Endothelial cell (in vitro differentiated cells): ENCODE measurements around the gene CYTH1. TPM values are rescaled to one million over a fixed set of nuclear protein-coding genes. Genes with fewer than 3 reads are reported as not detected.

ENCODE experiments used
- DNase-seq: peaks from one replicate; pipeline ENCODE4 v3.0.0; 2021; ENCODE audit warnings: low spot score
- H3K27ac Mint-ChIP-seq: one replicate; pipeline ENCODE4 v1.8.0; 2021; ENCODE audit warnings: mixed read lengths, inconsistent platforms; ENCODE audit not compliant: unreplicated experiment
- H3K27me3 Mint-ChIP-seq: one replicate; pipeline ENCODE4 v1.8.0; 2021; ENCODE audit warnings: mild to moderate bottlenecking, moderate library complexity, mixed read lengths, inconsistent platforms; ENCODE audit not compliant: unreplicated experiment
- H3K36me3 Mint-ChIP-seq: one replicate; pipeline ENCODE4 v1.8.0; 2021; ENCODE audit warnings: mild to moderate bottlenecking, low read depth, mixed read lengths, inconsistent platforms; ENCODE audit not compliant: unreplicated experiment
- H3K4me1 Mint-ChIP-seq: one replicate; pipeline ENCODE4 v1.8.0; 2021; ENCODE audit warnings: mild to moderate bottlenecking, mixed read lengths, inconsistent platforms; ENCODE audit not compliant: unreplicated experiment
- H3K4me3 Mint-ChIP-seq: one replicate; pipeline ENCODE4 v1.8.0; 2021; ENCODE audit warnings: mild to moderate bottlenecking, mixed read lengths, inconsistent platforms; ENCODE audit not compliant: unreplicated experiment
- H3K9me3 Mint-ChIP-seq: one replicate; pipeline ENCODE4 v1.8.0; 2021; ENCODE audit warnings: mixed read lengths, inconsistent platforms; ENCODE audit not compliant: unreplicated experiment
- total RNA-seq: library from RNA; stranded (reverse); fragmentation: NEBNext Ultra II Directional; extraction: Animal tissue kit (Norgen Biotek cat#: 25700); gene quantifications from one replicate; pipeline ENCODE4 v1.2.1, GENCODE V29; 2021; ENCODE audit not compliant: unreplicated experiment
- TF ChIP-seq, protein P1 (sequence below): fragments of 200-600 bp; sonication (generic); IDR thresholded peaks from one replicate; pipeline ENCODE4 v1.5.0; 2021; ENCODE audit warnings: antibody characterized with exemption; ENCODE audit not compliant: unreplicated experiment

Gene CYTH1
- total RNA-seq, 1 donor from 2014 or later, result 73.3 TPM

DNA sequence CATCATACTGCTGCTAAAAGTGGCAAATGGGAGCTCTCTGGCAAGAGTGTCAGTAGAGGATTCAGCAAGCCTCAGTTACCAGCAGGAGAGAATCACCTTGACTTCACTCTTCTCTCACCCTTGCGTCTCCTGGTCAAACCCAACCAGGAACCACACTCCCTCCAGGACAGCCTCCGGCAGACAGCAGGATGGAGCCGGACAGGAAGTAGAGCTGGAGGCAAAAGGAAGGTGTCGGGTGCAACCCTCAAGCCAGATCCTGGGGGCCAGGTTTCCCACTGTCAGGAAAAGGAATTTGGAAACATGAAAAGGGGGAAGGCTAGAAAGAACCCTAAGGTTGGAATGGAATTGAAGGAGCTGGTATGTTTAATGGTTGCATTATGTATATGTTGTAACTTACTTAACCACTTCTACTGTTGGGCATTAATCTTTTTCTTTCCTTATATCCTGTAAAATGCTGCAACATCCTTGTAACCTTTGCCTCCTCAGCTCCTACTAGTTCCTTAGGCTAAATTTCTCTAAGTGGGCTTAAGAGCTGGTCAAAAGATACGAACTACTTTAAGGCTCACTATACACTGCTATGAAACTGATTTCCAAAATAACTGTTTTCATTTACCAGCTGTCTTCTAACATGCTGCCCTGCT is 40.3 kb downstream of the CYTH1 start:
- DNase-seq, result no peak
- Mint-ChIP-seq H3K4me3 (peak overlapping the region; percentile 16), H3K9me3 (no peaks in the 10 kb centered on the region), H3K4me1 (peaks cover 73% of the 10 kb centered on the region), H3K36me3 (peaks cover 6% of the 10 kb centered on the region), H3K27me3 (peaks cover 5% of the 10 kb centered on the region), H3K27ac (peak overlapping the region; percentile 45)
- TF ChIP-seq, protein P1, sequence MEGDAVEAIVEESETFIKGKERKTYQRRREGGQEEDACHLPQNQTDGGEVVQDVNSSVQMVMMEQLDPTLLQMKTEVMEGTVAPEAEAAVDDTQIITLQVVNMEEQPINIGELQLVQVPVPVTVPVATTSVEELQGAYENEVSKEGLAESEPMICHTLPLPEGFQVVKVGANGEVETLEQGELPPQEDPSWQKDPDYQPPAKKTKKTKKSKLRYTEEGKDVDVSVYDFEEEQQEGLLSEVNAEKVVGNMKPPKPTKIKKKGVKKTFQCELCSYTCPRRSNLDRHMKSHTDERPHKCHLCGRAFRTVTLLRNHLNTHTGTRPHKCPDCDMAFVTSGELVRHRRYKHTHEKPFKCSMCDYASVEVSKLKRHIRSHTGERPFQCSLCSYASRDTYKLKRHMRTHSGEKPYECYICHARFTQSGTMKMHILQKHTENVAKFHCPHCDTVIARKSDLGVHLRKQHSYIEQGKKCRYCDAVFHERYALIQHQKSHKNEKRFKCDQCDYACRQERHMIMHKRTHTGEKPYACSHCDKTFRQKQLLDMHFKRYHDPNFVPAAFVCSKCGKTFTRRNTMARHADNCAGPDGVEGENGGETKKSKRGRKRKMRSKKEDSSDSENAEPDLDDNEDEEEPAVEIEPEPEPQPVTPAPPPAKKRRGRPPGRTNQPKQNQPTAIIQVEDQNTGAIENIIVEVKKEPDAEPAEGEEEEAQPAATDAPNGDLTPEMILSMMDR, result no peak

DNA sequence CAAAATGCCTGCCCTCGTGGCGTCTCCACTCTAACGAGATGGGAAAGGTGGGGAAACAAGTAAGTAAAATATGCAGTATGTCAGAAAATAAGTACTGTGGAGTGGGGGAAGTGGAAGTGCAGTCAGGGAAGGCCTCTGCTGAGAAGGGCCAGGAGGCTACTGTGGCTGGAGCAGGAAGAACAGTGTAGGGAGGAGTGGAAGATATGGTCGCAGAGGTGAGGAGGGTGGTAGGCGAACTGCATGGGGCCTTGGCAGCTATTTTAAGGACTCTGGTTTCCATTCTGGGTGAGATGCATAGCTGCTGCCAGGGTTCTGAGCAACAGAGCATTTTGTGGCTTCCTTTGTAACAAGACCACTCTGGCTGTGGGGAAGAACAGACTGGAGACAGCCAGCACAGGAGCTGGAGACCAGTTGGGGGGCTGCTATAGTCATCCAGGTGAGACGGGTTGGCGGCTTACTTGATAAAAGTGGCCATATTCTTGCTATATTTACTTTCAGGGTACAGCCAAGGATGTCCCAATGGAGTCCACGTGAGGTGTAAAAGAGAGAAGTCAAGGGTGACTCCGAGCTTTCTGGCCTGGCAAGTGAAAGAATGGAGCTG is 42.6 kb downstream of the CYTH1 start:
- H3K4me3 Mint-ChIP-seq, result peak overlapping the region; percentile 45
- H3K4me1 Mint-ChIP-seq, result peaks cover 73% of the 10 kb centered on the region
- H3K27ac Mint-ChIP-seq, result peak overlapping the region; percentile 54
- H3K36me3 Mint-ChIP-seq, result peaks cover 6% of the 10 kb centered on the region
- peaks cover 7% of the 10 kb centered on the region for H3K27me3 Mint-ChIP-seq
- no peaks in the 10 kb centered on the region for H3K9me3 Mint-ChIP-seq
- DNase-seq, result no peak
- TF ChIP-seq, protein P1, result no peak

DNA sequence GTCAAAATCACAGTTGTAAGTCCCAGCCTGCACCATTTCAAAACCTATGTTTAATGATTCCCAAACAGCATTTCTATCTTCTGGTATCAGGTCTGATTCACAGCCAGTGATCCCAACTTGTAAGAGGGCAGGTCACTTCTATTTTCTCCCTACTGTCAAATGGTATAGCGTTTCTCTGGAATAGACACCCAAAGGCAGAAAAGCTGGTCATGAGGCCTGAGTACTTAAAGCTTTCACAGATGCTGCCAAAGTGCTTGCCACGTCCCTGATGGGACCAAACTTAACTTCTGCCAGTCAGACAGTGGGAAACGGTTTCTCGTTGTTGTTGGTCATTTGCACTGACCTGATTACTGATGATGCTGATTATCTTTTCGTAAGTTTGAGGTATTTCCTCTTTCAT is 43.4 kb downstream of the CYTH1 start:
- TF ChIP-seq, protein P1, result no peak

DNA sequence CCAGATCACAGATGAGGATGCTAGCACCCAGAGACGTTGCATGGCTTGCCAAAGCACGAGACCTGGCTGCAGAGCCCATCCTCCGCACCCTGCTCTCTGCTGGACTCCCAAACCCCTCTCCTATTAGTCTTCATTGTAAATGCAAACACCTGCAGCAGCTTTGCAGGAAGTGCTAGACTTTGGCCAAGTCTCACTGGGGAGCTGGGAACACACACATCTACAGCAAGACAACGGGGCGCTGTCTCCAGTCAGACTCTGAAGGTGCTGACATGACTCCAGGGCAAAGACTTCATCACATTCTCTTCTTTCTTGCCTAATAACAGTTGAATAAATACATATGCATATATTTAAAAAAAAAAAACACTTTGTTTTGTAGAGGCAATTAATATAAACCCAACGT is 43.8 kb downstream of the CYTH1 start:
- peaks cover 72% of the 10 kb centered on the region for H3K4me1 Mint-ChIP-seq
- H3K27ac Mint-ChIP-seq, result no peak overlapping the region
- H3K36me3 Mint-ChIP-seq, result peaks cover 6% of the 10 kb centered on the region
- H3K27me3 Mint-ChIP-seq, result peaks cover 7% of the 10 kb centered on the region
- H3K4me3 Mint-ChIP-seq, result no peak overlapping the region
- DNase-seq, result no peak
- TF ChIP-seq, protein P1, result no peak
- H3K9me3 Mint-ChIP-seq, result no peaks in the 10 kb centered on the region

More for the DNA sequence above, 43.4 kb downstream of the CYTH1 start:
- H3K27me3 Mint-ChIP-seq, result peaks cover 7% of the 10 kb centered on the region
- no peaks in the 10 kb centered on the region for H3K9me3 Mint-ChIP-seq
- H3K36me3 Mint-ChIP-seq, result peaks cover 6% of the 10 kb centered on the region
- peaks cover 69% of the 10 kb centered on the region for H3K4me1 Mint-ChIP-seq
- H3K4me3 Mint-ChIP-seq, result no peak overlapping the region
- H3K27ac Mint-ChIP-seq, result no peak overlapping the region
- no peak for DNase-seq

DNA sequence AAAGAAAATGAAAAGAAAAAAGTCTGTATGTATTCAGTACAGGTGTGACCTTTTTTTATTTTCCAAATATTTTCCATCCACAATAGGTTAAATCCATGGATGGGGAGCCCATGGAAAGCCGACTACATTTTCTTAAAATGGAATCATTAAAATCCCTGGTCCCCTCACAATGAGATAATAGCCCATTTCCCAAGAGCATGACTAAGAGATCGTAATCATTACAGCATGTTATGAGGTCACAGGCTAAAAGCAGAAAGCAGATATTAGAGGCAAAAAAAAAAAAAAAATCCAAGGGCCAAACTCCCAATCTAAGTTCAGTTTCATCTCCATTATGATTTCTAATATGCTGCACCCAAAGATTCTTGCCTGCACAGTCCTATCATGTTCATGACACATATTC is 44.7 kb downstream of the CYTH1 start:
- Mint-ChIP-seq H3K36me3 (peaks cover 6% of the 10 kb centered on the region), H3K4me1 (peaks cover 69% of the 10 kb centered on the region), H3K27me3 (peaks cover 7% of the 10 kb centered on the region), H3K4me3 (no peak overlapping the region), H3K27ac (no peak overlapping the region), H3K9me3 (no peaks in the 10 kb centered on the region)
- TF ChIP-seq, protein P1, result no peak
- DNase-seq, result no peak
